HG03025 (cell line): Measurements from ENCODE around the gene CA9.
"Not testable (repeated sequence)": the region's sequence is repeated elsewhere in the genome, so short reads cannot be mapped to it uniquely, and the experiment has no call there.

Source experiments
- ATAC-seq: cut with Tn5 transposase; IDR thresholded peaks from one replicate; pipeline ENCODE4 v1.9.1; 2021; ENCODE audit warnings: mild to moderate bottlenecking, moderate library complexity; ENCODE audit not compliant: unreplicated experiment, low FRiP score

CA9 gene

GRCh38 chr9:35673132-35674024 lies at the start of gene CA9:
TSS of gene CA9 (plus strand) at chr9:35673928. CDS start at chr9:35673960, 32 bp downstream.
- ATAC-seq, result no peak

DNA sequence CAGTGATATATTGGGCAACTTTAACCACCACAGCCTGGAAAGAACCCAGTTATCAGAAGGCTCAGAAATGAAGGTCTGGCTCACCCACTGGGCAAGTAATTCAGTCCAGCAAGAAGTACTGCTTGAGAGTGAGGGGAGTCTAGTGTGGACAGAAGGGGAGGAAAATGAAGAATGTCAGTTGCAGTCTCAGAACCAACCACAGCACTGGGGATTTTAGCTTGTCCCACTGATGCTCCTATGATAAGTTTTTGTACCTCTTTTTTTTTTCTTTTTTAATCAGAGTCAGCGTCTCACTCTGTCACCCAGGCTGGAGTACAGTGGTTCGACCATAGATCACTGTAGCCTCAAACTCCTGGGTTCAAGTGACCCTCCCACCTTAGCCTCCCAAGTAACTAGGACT lies 46.2 kb upstream of the CA9 start:
- no peak for ATAC-seq

DNA sequence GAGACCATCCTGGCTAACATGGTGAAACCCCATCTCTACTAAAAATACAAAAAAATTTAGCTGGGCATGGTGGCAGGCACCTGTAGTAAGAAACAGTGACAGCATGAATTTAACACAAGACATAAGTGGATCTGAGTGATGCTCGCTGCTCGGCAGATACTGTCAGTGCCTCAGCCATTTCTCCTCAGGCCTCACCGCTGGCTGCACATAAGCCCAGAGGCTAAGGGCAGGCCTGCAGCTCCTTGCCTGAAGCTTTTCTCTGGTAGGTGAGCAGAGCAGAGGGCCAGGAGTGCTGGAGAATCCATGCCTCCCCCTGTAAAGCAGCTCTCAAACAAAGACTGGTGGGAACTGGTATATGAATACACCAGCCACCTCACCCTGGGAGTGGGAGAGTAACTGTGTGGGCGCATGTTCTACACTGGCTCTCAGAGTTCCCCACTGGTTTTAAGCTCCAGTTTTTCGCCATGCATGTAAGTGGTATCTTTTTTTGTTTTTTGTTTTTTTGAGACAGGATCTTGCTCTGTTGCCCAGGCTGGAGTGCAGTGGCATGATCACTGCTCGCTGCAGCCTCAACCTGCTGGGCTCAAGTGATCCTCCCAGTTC lies 45.2 kb upstream of the CA9 start:
- no peak for ATAC-seq

GRCh38 chr9:35629597-35629996 lies 44.1 kb upstream of the CA9 start:
- ATAC-seq, result no peak

GRCh38 chr9:35635730-35636129 lies 38.0 kb upstream of the CA9 start:
- no peak for ATAC-seq

GRCh38 chr9:35636135-35636876 lies 37.4 kb upstream of the CA9 start:
- ATAC-seq, result no peak

GRCh38 chr9:35636877-35637246 lies 36.9 kb upstream of the CA9 start:
- ATAC-seq, result not testable (repeated sequence)

- not testable (repeated sequence) for ATAC-seq
These were observed 36.2 kb upstream of the CA9 start for GRCh38 chr9:35637427-35637955.

- not testable (repeated sequence) for ATAC-seq
These were observed 35.0 kb upstream of the CA9 start for GRCh38 chr9:35638751-35639150.

DNA sequence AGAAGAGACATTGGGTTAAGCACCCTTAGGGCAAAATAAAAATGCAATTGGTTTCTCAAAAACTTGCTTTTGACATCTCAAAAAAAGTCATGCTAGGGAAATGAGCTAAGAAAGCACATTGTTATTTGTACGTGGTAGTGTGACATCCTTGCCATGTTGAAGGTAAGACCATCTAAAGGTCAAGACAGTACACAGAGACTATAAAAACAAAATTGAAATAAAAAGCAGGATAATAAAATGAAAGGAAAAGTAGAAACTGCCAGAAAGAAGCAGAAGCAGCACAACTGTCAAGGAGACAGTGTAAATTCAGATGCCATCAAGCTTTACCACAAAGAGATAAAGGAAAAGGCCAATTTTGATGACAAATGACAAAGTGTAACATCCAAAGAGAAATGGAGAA lies 34.5 kb upstream of the CA9 start:
- not testable (repeated sequence) for ATAC-seq

DNA sequence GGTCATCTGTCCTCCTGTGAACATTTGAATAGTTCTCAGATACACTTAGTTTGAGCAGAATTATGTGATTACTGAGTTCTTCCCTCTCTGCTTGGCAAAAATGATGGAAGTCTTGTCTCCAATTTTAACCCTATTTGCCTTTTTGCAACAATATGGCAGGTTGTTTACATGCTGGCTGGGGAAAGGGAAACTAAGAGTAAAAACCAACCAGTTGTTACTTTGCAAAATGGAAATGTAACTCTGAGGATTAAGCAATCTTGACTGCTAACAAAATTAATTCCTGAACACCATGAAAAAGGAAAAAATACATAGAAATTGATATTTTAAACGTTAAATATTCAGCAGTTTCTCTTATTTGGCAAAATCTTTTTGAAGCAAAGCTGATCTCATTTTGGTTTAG lies 34.1 kb upstream of the CA9 start:
- no peak for ATAC-seq

- ATAC-seq, result not testable (repeated sequence)
These were observed 33.3 kb upstream of the CA9 start for GRCh38 chr9:35640431-35640830.

DNA sequence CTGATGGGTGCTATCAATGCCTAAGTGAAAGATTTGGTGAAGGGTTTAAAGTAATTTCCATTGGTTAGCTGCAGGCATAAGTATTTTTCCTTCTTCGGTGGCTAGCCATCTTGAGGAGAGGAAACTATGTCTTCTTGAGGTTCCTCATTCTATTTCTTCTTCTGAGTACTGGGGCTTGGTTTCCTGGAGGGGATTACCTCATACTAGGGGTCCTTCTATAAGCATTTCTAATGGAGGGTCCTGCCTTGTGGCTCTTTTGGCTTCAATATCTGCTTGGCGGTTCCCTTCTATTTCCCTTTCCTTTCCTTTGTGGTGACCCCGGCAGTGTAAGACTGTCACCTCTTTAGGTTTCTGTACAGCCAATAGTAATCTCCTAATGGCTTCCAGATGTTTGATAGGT lies 32.2 kb upstream of the CA9 start:
- not testable (repeated sequence) for ATAC-seq

- no peak for ATAC-seq
These were observed 30.7 kb upstream of the CA9 start for GRCh38 chr9:35643046-35643445.

- not testable (repeated sequence) for ATAC-seq
These were observed 28.0 kb upstream of the CA9 start for GRCh38 chr9:35645736-35646135.

DNA sequence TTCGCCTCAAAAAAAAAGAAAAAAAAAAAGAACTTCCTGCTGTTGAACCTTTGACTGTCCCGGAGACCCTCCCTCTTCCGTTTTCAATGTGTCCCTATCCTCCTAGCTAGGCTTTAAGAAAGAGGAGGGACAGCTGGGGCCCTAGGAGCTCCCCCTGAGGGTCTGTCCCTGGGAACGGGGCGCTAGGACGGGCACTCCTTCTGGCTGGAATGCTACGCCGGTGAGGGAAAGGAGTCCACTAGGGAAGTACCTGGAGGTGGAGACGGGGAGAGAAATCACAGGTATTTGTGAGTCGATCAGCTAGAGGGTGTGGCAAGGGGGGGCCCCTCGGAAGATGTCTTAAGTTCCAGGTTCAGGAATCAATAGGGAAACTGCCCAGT lies 27.6 kb upstream of the CA9 start:
- no peak for ATAC-seq

DNA sequence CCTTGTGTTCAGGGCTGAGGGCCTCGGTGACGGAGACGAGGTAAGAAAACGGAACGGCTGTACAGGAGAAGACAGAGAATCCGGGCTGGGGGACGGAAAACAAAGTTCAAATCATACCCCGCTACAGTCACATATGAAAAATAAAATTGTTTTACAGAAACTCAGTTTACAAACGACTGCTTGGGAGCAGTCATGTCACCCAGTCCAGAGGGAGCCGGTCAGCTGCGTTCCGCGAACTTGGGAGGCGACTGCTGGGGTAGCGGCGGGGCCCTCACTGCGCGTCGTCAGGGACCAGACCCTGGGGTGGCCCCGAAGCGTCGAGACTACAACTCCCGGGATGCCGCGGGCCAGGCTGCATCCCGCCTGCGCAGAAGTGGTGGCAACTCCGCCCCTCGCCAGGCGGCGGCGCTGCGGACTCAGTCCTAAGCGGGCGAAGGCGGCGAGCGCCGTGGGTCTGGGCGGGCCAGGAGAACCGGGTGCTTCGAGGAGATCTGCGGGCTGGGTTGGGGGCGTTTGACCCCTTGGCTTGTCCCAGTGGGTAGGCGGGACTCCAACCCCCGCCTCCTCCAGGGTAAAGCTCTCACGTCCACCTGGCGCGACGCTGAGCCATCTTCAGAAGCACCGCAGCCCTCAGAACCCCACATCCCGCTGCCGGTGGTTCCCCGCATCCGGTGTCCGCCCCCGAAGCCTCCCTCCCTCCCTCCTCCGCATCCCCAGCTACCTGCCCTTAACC lies 27.0 kb upstream of the CA9 start:
- ATAC-seq, result peak; percentile 85

DNA sequence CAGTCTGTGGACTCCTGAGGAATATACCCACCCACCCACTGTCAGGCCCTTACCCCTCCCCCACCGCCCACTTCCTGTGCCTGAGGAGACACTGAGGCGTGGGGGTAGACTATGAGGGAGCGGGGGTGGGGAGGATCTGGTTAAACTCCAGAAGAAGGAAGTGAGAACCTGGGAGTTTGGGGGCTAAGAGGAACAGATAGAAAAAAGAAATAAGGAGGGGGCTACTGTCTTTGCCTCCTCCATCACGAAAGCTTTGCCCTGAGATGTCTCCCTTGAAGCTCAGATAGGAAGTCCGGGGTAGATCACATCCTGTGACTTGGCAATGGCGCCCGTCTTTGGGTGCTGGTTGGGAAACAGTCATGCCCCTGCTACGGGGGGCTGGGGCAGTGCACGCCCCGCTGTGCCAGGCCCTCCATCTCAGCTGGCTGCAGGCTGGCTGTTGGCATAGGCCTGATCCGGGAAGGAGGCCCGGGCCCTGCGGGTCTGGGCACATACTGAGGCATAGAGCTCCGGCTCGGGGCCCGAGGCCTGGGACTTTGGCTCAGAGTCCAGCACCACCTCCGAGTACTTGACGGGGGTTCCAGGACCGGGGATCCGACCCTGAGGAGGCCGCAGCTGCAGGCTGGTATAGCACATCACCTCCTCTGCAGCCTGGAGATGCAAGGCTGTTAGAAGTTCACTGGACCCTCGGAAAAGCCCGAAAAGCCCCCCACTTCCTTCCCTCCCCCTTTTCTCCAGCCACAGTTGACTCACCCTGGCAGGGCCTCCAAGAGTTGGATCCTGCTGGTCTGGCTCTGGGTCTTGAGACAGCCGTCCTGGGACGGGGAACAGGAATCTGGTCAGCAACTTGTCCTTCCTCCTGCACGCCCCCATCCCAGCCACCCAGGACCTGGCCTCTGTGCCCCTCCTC lies 24.0 kb upstream of the CA9 start:
- no peak for ATAC-seq
